Occipital lobe (tissue), 2 donors: ENCODE data around the gene SKA2. TPM values are rescaled to one million over a fixed set of nuclear protein-coding genes. Genes with fewer than 3 reads are reported as not detected.
A peak's percentile ranks its signal among the peaks of the same experiment; 100 is the strongest.
"Not testable (repeated sequence)": the region's sequence is repeated elsewhere in the genome, so short reads cannot be mapped to it uniquely, and the experiment has no call there.

Source experiments
- DNase-seq: peaks from one replicate; lab custom pipeline; 2025; lab: John Stamatoyannopoulos, UW
- total RNA-seq: library from RNA; depleted of rRNA; stranded (reverse); fragments of >200 nt; gene quantifications from one replicate; pipeline ENCODE4 v1.2.3, GENCODE V29; 2014

Gene SKA2
- total RNA-seq, 1 donor from 2014 or later = 130 TPM

DNA sequence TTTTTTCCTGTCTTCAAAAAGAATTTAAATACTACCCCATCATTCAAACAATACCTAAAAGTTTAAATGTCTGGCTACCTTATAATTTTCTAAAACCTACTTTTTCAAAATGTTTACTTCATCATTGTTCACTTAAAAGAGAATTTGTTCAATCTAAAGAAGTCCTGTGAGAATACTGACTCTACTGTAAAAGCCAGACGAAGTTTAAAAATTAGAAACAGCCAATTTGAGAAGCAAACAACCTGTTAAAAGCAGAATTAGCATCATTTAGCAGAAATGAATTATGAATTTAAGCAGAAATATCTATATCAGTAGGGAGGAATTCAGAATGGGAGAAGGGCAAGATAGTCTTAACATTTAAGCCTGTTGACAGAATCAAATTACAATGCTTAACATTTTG is 2.1 kb downstream of the SKA2 start:
- no peak for DNase-seq

DNA sequence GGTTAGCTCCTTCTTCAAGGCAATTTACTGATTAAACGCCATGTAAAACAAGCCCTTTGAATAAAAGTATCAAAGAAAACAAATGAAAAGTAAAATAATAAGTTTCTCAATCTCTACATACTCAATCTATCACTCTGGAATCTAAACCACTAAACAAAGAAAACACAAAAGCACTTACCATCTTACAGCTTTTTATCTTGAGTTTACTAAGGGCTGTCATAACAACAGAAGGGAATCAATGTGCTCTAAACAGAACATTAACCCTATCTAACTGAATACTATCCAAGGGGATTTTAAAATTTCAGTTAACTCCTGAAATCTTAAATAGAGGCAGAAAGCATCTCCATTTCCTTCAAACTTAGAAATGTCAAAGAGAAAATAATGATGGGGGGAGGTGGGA is 3.4 kb downstream of the SKA2 start:
- DNase-seq = no peak

DNA sequence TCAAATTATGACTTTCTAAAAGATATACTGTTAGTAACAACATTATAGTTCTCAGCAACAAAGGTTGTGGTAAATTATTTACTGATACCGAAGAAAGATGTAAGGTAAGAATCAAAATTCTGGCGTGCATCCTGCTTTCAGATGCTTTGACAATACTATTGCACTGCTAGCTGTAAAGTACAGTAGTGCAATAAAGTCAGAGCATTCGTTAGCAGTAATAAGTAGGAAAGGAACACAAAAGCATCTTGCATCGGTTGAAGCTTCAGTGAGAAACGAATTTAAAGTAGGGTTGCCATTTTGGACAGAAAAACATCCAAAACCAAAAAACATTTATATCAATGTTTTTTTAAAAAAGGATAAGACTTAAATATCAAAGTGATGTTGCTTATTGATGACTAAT is 4.0 kb downstream of the SKA2 start:
- no peak for DNase-seq

DNA sequence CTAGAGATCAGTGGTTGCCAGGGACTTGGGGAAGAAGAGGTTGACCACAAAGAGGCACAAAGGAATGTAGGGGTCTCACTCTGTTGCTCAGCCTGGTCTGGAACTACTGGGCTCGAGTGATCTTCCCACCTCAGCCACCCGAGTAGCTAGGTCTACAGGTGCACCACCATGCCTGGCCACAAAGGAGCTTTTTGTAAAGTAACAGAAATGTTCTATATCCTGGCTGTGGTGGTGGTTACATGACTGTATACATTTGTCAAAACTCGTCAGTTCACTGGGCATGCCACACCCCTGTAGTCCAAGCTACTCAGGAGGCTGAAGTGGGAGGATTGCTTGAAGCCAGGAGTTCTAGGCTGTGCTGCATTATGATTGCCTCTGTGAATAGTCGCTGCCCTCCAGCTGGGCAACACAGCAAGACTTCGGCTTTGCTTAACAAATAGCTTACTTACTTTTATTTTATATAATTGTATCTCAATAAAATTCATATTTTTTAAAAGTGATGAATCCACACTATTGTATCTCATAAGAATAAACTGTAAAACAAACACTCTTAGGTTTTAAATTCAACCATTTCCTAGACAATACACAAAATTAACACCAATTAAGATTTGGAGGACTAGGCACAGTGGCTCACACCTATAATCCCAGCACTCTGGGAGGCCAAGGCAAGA is 5.0 kb downstream of the SKA2 start:
- DNase-seq = no peak

DNA sequence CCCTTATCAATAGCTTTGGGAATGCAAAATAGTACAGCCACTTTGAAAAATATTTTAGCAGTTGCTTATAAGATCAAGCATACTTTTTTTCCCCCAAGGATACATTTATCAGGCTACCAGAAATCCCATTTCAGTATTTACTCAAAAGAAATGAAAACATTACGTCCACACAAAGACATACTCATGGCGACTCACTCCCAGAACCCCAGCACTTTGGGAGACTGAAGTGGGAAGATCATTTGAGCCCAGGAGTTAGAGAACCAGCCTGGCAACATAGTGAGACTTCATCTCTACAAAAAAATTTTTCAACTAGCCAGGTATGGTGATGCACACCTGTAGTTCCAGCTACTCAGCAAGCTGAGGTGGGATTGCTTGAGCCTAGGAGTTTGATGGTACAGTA is 5.9 kb downstream of the SKA2 start:
- DNase-seq = no peak

DNA sequence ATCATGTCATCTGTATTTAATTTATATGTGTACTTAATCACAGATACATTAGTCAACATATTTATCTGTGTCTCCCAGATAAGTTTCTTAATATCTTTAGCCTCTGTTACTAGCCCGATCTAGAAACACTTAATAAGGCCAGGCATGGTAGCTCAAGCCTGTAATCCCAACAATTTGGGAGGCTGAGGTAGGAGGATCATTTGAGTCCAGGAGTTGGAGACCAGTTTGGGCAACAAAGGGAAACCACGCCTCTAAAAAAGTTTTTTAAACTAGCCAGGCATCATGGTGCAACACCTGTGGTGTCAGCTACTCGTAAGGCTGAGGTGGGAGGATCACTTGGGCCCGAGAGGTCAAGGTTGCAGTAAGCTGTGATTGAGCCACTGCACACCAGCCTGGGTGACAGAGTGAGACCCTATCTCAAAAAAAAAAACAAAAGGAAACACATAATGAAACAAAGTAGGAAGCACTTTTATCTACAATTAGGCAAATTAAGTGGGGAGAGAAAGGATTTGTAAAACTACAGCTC is 9.4 kb downstream of the SKA2 start:
- no peak for DNase-seq

DNA sequence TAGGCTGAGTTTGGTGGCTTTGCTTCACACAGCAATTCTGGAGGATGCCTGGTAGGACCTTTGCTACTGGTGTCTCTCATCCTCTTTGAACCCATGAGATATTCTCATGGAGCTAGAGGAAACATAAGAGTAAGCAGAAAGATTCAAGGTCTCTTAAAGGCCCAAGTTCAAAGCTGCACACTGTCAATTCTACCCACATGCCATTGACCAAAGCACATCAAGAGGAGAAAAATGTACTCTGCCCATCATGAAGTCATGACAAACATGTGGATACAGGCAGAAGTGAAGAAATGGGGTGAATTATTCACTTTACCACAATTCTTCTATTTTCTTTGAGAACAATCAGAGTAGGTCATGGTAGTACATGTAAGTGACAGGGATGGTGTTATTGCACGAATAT is 13.1 kb downstream of the SKA2 start:
- no peak for DNase-seq

DNA sequence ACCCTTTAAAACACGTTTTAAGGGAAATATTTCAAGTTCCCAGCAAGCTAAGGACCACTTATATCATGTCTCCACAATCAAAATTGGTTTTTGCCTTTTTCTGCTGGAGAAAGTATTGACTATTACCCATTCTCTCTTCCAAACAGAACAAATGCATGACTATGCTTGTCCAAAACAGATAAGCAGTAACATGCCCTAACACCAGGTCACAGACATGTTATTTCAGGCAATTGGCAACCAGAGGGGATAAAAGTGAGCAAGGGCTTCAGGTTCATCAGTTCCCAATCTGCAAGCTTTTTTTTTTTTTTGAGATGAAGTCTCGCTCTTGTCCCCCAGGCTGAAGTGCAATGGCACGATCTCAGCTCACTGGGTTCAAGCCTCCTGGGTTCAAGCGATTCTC is 15.0 kb downstream of the SKA2 start:
- no peak for DNase-seq

DNA sequence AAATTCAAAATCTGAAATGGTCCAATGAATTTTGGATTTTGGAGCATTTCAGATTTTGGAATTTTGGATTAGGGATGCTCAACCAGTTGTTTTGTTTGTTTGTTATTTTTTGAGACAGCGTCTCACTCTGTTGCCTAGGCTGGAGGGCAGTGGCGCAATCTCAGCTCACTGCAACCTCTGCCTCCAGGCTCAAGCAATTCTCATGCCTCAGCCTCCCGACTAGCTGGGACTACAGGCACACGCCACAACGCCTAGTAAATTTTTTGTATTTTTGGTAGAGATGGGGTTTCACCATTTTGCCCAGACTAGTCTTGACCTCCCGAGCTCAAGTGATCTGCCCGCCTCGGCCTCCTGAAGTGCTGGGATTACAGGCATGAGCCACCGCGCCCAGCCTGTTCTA is 16.6 kb downstream of the SKA2 start:
- DNase-seq = not testable (repeated sequence)

DNA sequence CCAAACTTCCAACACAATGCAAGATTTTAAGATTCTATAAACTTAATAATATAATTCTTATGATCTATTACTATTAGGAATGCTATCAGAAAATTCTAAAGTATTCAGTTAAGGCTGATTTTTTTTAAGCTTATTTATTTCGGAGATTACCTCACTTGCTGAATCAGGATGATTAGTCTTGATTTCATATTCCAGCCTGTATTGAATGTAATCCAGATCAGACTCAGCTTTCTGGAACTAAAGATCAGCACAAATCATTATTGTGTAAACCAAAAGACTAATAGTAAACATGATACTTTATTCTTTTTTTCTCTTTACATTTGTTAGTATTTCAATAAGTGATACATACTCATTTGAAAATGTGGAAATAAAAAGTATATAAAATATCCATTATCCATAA is 23.9 kb downstream of the SKA2 start:
- DNase-seq = no peak

DNA sequence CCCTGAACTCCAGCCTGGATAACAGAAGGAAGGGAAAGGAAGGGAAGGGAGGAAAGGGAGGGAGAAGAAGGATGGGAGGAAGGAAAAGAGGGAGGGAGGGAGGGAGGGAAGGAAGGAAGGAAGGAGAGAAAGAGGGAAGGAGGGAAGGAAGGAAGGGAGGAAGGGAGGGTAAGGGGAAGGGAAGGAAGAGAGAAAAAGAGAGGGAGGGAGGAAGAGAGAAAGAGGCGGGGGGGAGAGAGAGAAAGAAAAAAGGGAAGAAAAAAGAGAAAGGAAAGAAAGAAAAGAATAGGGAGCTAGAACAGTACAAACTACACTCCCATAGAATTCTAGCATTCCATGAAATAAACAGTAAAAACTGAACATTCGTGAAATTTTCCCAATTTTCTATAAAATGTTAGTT is 25.2 kb downstream of the SKA2 start:
- DNase-seq = no peak

DNA sequence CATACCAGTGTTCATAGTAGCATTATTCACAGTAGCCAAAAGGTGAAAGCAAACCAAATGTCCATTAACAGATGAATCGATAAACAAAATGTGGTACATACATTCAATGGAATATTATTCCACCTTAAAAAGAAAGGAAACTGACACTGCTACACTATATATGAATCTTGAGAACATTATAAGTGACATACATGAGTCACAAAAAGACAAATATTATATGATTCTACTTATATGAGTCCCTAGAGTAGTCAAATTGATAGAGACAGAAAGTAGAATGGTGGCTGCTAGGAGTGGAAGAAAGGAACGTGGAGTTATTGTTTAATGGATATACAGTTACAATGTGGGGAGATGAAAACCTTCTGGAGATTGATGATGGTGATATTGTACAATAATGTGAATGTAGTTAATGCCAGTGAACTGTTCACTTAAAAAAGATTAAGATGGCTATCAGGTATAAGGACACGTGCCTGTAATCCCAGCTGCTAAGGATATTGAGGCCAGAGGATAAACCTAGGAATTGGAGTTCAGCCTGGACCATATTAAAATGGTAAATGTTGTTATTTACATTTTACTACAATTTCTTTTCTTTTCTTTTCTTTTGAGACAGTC is 28.1 kb downstream of the SKA2 start:
- DNase-seq = no peak

DNA sequence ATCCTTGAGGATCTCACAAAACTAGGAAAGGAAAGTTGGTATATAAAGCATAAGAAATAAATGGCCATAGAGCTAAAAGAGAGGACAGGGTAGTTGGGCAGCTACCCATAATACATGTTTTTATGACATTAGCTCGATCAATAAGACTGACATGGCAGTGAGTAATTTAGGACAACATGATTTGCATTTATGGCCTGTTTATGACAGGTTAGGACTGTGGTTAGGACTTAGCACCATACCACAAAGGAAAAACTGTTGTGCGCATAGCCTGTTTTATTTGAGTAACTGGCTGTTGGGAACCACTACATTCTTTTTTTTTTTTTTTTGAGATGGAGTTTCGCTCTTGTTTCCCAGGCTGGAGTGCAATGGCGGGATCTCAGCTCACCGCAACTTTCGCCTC is 30.3 kb downstream of the SKA2 start:
- DNase-seq = no peak

DNA sequence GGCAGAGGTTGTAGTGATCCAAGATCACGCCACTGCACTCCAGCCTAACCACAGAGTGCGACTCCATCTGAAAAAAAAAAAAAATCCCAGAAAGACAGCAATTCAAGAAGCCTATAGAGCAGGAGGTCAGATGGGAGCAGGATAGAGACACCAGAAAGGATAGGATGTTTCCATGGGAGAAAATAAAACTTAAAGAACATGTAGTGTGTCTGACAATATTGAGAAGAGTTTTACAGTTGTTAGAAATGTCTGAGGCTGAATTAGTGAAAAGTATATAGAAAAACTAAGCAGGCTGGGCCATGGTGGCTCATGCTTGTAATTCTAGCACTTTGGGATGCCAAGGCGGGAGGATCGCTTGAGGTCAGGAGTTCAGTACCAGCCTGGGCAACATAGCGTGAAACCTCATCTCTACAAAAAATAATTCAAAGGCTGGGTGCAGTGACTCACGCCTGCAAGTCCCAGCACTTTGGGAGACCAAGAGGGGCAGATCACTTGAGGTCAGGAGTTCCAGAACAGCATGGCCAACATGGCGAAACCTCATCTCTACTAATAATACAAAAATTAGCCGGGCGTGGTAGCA is 33.0 kb downstream of the SKA2 start:
- no peak for DNase-seq

DNA sequence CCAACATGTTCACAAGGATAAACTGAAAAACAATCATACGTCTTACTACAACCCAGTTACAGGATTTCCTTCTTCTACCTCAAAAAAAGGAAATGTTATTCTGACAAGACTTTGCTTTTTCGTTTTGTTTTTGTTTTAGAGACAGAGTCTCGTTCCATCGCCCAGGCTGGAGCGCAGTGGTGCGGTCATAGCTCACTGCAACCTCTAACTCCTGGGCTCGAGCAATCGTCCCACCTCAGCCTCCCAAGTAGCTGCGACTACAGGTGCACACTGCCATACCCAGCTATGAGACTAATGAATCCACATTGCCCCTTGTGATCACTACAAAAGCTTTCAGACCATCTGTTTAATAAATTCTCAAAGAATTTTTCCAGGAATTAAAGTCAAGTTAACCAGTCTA is 39.5 kb downstream of the SKA2 start:
- DNase-seq = no peak

DNA sequence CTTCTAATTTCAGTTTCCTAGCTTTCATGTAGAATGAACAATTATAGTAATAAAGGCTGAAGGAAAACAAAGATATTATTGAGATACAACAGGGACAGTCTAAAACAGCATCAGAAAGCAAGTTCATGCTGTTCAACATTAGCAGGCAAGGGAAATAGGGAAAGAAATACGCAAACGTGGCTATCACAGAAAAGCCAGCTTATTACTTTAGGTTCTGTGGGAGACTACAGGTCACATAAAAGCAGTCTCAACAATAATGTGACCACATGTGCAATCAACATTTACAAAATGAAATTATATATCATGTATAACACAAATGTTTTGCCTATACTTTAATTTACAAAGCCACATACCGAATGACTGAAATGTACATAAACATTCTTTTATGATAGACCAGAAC is 43.4 kb downstream of the SKA2 start:
- DNase-seq = no peak

DNA sequence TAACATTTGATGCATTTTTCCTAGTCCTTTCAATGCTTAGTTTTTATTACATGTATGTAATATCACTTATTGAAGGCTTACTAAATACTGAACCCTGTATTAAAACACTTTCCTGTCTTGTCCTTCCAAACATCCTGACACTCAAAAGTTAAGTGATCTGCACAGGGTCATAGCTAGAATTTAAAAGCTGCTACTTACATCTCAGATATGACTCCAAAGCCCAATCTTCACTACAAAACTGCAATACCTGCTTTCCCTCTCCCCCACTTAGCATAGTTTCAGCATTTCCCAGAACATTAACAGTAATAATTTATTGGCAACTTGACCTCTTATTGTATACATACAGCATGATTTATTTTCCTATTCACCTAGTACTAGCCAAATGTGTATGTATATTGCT is 44.0 kb downstream of the SKA2 start:
- no peak for DNase-seq

DNA sequence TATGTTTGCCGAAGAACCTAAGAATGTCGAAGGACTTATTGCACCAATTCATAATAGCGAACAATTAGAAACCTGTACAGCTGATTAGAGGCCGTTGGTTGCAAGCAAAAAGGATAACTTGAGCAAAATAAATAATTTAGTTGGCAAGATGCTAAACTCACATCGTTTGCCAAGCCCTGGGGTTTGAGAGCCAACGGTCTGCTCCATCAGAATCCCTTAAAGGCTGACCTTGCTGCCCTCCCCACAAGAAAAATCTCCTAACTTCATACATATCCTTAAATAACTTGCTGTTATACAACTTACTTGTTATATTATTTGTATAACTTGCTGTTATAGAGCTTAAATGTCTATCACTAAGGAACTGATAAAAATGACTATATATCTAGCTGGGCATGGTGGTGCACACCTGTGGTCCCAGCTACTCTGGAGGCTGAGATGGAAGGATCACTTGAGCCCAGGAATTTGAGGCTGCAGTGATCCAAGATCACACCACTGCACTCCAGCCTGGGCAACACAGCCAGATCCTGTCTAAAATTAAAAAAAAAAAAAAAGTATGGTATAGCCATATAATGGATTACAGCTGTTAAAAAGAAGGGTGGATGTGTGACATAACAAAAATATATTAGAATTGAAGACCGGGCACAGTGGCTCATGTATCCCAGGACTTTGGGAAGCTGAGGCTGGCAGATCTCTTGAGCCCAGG is 46.4 kb downstream of the SKA2 start:
- DNase-seq = no peak

DNA sequence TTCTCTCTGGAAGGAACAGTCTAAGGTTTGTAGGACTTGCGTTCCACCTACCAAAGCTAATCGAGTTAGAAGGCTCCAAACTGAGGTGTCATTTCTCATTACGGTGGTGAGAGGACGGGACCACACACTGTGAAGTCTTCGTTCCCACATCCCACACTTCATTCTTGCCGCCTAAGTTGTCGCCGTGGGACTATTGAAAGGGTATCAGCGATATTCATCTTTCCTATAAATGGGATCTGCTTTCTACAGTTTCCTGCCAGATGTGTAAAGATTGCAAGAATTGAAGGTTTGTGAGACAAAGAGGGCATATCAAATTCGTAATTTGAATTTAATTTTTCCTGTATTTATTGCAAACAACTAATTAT is 47.7 kb downstream of the SKA2 start:
- DNase-seq = no peak

DNA sequence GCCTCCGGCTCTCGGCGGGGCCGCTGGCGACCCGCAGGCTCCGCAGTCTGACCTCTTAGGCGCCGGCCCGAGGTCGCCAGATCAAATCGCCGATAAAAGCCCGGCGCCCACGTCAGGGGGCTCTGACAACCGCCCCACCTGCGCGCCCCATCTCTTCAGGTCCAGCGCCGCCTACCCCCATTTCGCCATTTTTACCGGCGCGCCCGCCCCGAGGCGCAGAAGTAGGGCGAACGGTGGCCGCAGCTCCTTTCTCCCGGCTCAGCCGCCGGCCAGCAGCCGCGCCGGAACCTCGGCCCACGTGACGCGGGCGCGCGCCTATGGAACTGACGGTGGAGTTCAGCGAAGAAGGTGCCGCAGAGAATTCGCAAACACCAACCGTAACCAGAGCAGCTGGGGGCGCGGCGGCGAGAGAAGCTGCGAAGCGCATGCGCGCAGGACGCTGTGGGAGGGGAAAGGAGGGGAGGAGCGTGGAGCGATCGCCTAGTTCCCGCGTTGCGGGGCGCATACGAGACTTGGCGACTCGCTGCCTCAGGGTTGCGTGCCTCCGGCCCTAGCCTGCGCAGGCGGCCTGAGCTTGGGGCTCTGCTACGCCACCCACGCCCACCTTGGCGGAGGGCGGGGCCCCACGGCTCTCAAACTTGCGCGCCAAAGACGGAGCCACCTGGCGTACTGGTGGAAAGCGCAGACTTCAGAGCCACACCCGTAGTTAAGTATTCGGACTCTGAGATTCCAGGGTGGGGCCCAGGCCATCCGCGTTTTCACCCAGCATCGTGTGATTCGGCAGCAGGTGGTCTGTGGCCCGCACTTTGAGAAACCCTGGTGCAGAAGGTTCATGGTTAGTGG is 48.3 kb downstream of the SKA2 start, which contains the start of gene TRIM37:
Gene TRIM37 (minus strand): TSS at position 418 of the 843 bp plus-strand sequence. CDS start 419 bp downstream, outside the sequence.
- DNase-seq = peak; percentile 95

DNA sequence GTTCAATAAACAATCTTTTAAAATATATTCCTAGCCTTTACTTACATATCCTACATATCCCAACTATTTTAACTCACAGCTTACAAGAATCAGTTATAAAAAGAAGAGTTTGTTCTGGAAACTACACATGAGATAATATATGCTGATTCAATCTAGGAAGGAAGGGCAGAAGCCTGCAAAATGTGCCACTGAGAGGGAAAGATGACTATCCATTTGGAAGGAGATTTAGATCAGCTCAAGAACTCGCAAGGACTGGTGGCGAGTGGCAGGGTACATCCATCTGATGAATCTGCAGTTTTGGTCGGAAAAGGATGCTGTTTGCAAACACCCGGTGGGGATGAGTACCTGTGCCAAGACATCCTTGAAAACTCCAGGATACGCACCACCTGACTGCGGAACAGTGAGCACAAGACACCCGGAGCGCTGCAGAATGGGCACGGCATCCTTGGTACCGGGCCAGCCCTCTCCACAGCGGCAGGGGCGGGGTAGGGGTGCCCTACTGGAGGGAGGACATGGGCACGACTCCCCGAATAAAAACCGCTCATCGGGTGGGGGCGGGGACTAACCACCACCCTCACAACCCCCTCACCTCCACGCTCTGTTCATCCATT is 49.0 kb downstream of the SKA2 start:
- peak; percentile 64 for DNase-seq
